ENCODE results near the gene PTPRE. TPM values are rescaled to one million over a fixed set of nuclear protein-coding genes. Genes with fewer than 3 reads are reported as not detected.

Gene PTPRE
- total RNA-seq, 1 experiment from 2014 or later, result 12.3 TPM

DNA sequence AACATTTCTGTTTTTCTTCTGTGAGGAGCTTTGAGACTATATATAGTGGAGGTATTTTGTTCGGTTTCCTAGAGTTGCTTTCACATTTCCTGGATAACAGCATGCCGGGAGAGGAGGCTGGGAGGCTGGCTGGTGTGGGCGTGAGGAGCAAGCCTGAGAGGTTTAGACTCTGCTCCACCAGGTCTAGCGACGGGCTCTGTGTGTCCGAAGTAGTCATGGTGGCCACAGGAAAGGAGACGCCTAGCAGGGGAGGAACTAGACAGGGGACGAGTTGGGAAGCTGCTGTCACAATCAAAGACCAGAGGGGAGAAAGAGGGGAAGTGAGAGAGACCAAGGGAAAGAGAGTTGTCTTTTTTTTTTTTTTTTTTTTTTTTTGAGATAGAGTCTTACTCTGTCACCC, 19.6 kb downstream of the PTPRE start:
- CTCF ChIA-PET, result interaction anchor here (1.1 to 1.8 kb wide), 2 partner anchors 20 to 85 kb away, joined by 3 to 7 read pairs; partner anchors contain the start of gene PTPRE
- ATAC-seq, result no peak

More for the DNA sequence above, 19.6 kb downstream of the PTPRE start:
- no peaks in the 10 kb centered on the region; the same call in 1 of the 2 replicates for H3K9me2 ChIP-seq (ENCODE audit: insufficient read depth)
- peaks cover 34 to 51% of the 10 kb centered on the region in 2 experiments for H3K4me1 ChIP-seq (ENCODE audit: control insufficient read depth in 1 of 2, insufficient read depth in 2 of 2, low read length in 2 of 2)
- ChIA-PET POLR2A (no interaction called here), RAD21 (ENCODE audit: low non-redundant PET in 1 of 2, low total read pairs in 2 of 2, uncharacterized antibody in 2 of 2, unreplicated experiment in 2 of 2) (no interaction called here)
- no TSS peak for BruUV-seq (replicated peaks)
- H3K4me2 ChIP-seq (ENCODE audit: low read length), result no peak overlapping the region
- no peak overlapping the region for H2AFZ ChIP-seq (ENCODE audit: low read depth, low read length, poor library complexity, severe bottlenecking)
- no peaks in the 10 kb centered on the region for H4K20me1 ChIP-seq (ENCODE audit: insufficient read depth)
- H3K36me3 ChIP-seq (ENCODE audit: control insufficient read depth in 1 of 2, insufficient read depth in 2 of 2, low read length in 2 of 2), result no peaks in the 10 kb centered on the region
- intact Hi-C loops (cut with micrococcal nuclease), result no loop called here
- no peaks in the 10 kb centered on the region for H3K27me3 ChIP-seq (ENCODE audit: insufficient read depth, low read length)
- DNase-seq (ENCODE audit: low read depth, low spot score), result no peak
- H3K9ac ChIP-seq (ENCODE audit: low read length), result no peak overlapping the region
- H3K9me3 ChIP-seq (ENCODE audit: control insufficient read depth in 1 of 2, insufficient read depth in 1 of 2, low read depth in 1 of 2, low read length in 2 of 2), result no peaks in the 10 kb centered on the region
- H3K27ac ChIP-seq (ENCODE audit: low read depth, low read length), result no peak overlapping the region
- no peak for TF ChIP-seq POLR2A (IDR thresholded peaks at IDR 0.05; ENCODE audit: borderline replicate concordance, extremely low read depth, insufficient read depth, insufficient read length)
- no peak for TF ChIP-seq SRF (IDR thresholded peaks at IDR 0.05; ENCODE audit: low read depth)
- TF ChIP-seq CBX3 (IDR thresholded peaks at IDR 0.05; ENCODE audit: low read depth), result no peak
- TF ChIP-seq FOSL1 (IDR thresholded peaks at IDR 0.05; ENCODE audit: low read depth), result no peak
- TF ChIP-seq SIN3A (IDR thresholded peaks at IDR 0.05; ENCODE audit: low read depth), result no peak
- TF ChIP-seq, protein P1, sequence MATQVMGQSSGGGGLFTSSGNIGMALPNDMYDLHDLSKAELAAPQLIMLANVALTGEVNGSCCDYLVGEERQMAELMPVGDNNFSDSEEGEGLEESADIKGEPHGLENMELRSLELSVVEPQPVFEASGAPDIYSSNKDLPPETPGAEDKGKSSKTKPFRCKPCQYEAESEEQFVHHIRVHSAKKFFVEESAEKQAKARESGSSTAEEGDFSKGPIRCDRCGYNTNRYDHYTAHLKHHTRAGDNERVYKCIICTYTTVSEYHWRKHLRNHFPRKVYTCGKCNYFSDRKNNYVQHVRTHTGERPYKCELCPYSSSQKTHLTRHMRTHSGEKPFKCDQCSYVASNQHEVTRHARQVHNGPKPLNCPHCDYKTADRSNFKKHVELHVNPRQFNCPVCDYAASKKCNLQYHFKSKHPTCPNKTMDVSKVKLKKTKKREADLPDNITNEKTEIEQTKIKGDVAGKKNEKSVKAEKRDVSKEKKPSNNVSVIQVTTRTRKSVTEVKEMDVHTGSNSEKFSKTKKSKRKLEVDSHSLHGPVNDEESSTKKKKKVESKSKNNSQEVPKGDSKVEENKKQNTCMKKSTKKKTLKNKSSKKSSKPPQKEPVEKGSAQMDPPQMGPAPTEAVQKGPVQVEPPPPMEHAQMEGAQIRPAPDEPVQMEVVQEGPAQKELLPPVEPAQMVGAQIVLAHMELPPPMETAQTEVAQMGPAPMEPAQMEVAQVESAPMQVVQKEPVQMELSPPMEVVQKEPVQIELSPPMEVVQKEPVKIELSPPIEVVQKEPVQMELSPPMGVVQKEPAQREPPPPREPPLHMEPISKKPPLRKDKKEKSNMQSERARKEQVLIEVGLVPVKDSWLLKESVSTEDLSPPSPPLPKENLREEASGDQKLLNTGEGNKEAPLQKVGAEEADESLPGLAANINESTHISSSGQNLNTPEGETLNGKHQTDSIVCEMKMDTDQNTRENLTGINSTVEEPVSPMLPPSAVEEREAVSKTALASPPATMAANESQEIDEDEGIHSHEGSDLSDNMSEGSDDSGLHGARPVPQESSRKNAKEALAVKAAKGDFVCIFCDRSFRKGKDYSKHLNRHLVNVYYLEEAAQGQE (IDR thresholded peaks at IDR 0.05; ENCODE audit: low read depth), result no peak
- TF ChIP-seq EGR1 (IDR thresholded peaks at IDR 0.05; ENCODE audit: low read depth), result no peak
- TF ChIP-seq ZFX (IDR thresholded peaks at IDR 0.05), result no peak
- no peak for TF ChIP-seq ELF1 (IDR thresholded peaks at IDR 0.05; ENCODE audit: borderline replicate concordance, low read depth)
- no peak for TF ChIP-seq EZH2phosphoT487 (IDR thresholded peaks at IDR 0.05; ENCODE audit: borderline replicate concordance)
- TF ChIP-seq YY1 (IDR thresholded peaks at IDR 0.05; ENCODE audit: extremely low read depth, insufficient replicate concordance, low read depth, low read length), result no peak
- TF ChIP-seq TCF7L2 (IDR thresholded peaks at IDR 0.05; ENCODE audit: borderline replicate concordance, extremely low read depth, insufficient read depth, insufficient read length), result no peak
- no peak for TF ChIP-seq RAD21 (IDR thresholded peaks at IDR 0.05; ENCODE audit: low read depth)
- TF ChIP-seq ATF3 (IDR thresholded peaks at IDR 0.05), result no peak
- TF ChIP-seq POLR2AphosphoS5 (IDR thresholded peaks at IDR 0.05; ENCODE audit: low read depth, low read length), result no peak
- no peak for TF ChIP-seq ZBTB33 (IDR thresholded peaks at IDR 0.05; ENCODE audit: extremely low read depth, insufficient replicate concordance, low read length)
- no peak for TF ChIP-seq CEBPB (IDR thresholded peaks at IDR 0.05; ENCODE audit: low read depth)
- no peak for TF ChIP-seq ZNF274 (IDR thresholded peaks at IDR 0.05; ENCODE audit: low read depth, low read length)
- no peak for TF ChIP-seq JUND (IDR thresholded peaks at IDR 0.05)
- TF ChIP-seq SP1 (IDR thresholded peaks at IDR 0.05; ENCODE audit: low read depth), result no peak
- H3K79me2 ChIP-seq (ENCODE audit: insufficient read depth, low read length), result no peaks in the 10 kb centered on the region
- no peak overlapping the region for H3K4me3 ChIP-seq (replicated peaks in 1 of 2; ENCODE audit: low read depth in 1 of 2, low read length in 2 of 2)

Measured in HCT116 (cell line).